RWPE1 (cell line): ENCODE data around the gene DNAJC12.

ENCODE experiments used
- CTCF ChIA-PET: fragments of 350-600 bp; sonication (Branson Sonifier 250); formaldehyde crosslinking; extraction: SDS; loops from one replicate; lab custom pipeline; 2021; lab: Yijun Ruan, JAX
- POLR2A ChIA-PET: fragments of 400-600 bp; formaldehyde crosslinking; extraction: SDS; loops from one replicate; lab custom pipeline; 2020; ENCODE audit warnings: antibody characterized with exemption; ENCODE audit not compliant: low non-redundant PET; lab: Yijun Ruan, JAX
- DNase-seq: peaks from one replicate; pipeline ENCODE4 v3.0.0; 2012; ENCODE audit warnings: low spot score
- H3K27ac ChIP-seq: fragments of 450-650 bp; 2 replicates; pipeline ENCODE4 v1.5.1; 2017
- TF ChIP-seq, protein P1 (sequence below): fragments of 450-650 bp; conservative IDR thresholded peaks from 2 replicates; pipeline ENCODE4 v1.5.1; 2017; ENCODE audit warnings: low read depth, mild to moderate bottlenecking

DNAJC12 gene

DNA sequence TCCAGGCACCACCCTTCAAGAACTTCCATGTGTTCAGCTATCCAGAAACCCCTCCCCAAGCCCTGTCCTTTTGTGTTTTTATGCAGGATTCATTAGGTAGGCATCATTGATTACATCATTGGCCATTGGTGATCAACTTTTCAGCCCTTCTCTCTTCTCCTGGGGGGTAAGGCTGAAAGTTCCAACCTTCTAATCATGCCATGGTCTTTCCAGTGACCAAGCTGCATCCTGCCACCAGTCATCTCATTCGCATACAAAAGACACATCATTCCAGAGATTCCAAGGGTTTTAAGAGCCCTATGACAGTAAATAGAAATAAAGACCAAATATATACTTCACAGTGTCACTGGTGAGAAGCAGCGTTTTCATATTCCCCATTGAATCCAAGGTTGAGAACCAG is 48.2 kb downstream of the DNAJC12 start:
- POLR2A ChIA-PET = no interaction called here
- no peak for DNase-seq
- TF ChIP-seq, protein P1, sequence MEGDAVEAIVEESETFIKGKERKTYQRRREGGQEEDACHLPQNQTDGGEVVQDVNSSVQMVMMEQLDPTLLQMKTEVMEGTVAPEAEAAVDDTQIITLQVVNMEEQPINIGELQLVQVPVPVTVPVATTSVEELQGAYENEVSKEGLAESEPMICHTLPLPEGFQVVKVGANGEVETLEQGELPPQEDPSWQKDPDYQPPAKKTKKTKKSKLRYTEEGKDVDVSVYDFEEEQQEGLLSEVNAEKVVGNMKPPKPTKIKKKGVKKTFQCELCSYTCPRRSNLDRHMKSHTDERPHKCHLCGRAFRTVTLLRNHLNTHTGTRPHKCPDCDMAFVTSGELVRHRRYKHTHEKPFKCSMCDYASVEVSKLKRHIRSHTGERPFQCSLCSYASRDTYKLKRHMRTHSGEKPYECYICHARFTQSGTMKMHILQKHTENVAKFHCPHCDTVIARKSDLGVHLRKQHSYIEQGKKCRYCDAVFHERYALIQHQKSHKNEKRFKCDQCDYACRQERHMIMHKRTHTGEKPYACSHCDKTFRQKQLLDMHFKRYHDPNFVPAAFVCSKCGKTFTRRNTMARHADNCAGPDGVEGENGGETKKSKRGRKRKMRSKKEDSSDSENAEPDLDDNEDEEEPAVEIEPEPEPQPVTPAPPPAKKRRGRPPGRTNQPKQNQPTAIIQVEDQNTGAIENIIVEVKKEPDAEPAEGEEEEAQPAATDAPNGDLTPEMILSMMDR = no peak
- CTCF ChIA-PET = interaction anchor here (0.6 to 2.2 kb wide), 2 partner anchors 10 to 20 kb away, joined by 3 to 12 read pairs; no protein-coding TSS in a partner anchor
- H3K27ac ChIP-seq = no peak overlapping the region

DNA sequence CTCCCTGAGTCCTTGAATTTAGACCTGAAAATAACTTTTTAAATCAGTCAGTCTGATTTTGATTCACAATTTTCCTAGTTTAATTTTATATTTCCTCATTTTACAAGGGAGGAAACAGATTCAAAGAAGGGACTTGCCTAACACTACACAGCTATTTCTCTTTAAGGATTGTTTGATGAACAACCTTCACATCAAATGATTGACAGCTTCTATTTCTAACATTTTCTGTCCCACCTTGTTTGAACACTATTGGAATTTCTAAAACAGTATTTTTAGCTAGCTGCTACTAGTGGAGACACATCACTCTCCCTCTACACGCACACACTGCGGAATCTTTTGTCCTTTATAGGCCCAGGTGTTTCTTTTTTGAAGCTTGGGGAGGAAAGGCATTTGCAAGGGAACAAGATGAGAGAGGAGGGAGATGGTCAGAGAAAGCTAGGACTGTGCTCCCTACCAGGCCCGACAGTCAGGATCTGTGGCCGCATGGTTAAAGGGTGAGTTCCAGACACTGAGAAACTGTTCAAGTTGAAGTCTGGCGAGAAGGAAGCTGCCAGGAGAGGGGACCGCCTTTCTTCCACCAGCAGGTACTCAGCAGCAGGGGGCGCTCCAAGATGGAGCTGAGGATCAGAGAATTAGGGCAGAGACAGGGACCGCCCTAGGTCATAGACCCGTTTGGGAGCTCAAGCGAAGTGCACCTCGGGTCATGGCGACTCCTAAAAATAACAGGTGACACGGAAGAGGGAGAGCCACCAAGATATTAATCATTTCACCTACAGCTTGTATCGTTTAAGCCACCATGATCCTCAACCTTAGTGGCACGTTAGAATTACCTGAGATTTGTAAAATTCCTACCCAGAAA is 49.7 kb downstream of the DNAJC12 start:
- TF ChIP-seq, protein P1 = peak; percentile 23
- ChIA-PET CTCF (interaction anchor here (0.6 to 2.2 kb wide), 8 partner anchors 8 to 666 kb away, joined by 3 to 12 read pairs (median 4); no protein-coding TSS in a partner anchor), POLR2A (no interaction called here)
- DNase-seq = peak; percentile 38
- no peak overlapping the region for H3K27ac ChIP-seq

DNA sequence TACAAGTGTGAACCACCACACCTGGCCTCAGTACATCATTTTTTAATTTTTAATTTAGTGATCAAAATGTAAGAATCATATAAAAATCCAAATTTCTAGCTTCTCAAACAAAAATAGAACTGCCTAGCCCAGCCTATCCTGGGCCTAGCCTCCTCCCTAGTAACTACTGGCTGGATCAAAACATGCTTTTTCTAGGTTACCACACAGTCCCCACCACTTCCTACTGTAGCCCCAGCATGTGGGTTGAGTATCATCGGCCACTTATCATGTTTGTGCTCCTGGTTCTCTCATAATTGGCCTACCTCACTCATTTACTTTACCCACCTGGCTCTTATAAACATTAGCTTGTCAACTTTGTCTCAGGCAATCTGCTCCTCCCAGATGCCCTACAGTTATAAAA is 52.9 kb downstream of the DNAJC12 start:
- CTCF ChIA-PET = interaction anchor here (1.6 kb wide), 1 partner anchor 119 kb away, joined by 5 read pairs; no protein-coding TSS in a partner anchor
- DNase-seq = no peak
- POLR2A ChIA-PET = no interaction called here
- TF ChIP-seq, protein P1 = no peak
- H3K27ac ChIP-seq = no peak overlapping the region

DNA sequence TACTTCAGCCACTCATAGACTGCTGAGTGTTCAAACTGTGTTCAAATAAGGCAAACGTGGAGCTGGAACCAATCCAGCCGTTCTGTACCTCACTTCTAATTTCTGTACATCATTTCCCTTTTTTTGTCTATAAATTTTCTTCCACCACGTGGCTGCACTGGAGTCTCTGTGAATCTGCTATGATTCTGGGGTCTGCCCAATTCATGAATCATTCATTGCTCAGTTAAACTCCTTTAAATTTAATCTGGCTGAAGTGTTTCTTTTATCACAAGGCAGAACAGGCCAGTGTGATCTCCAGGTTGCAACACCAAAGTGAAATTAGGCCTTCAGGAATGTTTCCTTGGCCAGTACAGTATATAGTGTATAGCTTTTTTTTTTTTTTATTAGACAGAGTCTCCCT is 53.5 kb downstream of the DNAJC12 start:
- no peak for DNase-seq
- TF ChIP-seq, protein P1 = no peak
- H3K27ac ChIP-seq = no peak overlapping the region
- ChIA-PET POLR2A (no interaction called here), CTCF (no interaction called here)

DNA sequence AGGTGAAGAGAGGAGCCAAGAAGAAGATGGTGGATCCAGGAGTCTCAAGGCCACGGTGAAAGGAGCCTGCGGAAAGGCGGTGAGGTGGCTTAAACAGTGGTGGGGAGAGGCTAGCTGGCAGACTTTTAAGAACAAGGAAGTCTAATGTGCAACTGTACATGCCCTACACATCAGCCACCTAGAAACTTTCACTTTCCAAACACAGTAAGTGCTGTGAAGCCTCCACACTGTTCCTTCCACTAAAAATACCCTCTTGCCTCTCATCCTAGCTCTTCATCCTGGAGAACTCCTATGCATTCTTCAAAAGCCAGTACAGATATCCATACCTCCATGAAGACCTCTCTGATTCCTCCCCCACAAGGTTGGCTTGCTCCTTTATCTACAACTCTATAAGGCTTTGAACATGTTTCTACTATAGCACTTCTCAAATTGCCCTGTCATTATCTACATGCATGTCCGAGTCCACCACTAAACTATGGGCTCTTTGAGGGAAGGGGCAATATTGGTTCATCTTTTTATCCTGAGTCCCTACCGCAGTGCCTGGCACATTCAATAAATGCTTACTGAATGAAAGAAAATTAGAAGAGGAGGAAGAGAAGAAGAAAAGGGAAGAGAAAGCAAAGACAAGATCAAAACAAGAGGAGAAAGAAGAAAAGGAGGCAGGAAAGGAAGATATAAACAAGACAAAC is 54.2 kb downstream of the DNAJC12 start:
- POLR2A ChIA-PET = no interaction called here
- CTCF ChIA-PET = interaction anchor here (1.2 kb wide), 1 partner anchor 86 kb away, joined by 4 read pairs; no protein-coding TSS in a partner anchor

DNA sequence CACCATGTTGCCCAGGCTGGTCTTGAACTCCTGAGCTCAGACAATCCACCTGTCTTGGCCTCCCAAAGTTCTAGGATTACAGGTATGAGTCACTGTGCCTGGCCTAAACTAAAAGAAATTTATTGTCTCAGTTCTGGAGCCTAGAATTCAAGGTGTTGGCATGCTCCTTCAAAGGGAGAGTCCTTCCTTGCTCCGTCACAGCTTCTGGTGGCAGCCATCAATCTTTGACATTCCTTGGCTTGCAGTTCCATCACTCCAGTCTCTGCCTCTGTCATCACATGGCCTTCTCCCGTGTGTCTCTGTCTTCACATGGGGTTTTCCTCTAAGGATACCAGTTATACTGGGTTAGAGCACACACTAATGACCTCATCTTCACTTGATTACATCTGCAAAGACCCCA is 55.5 kb downstream of the DNAJC12 start:
- DNase-seq = no peak
- TF ChIP-seq, protein P1 = no peak
- H3K27ac ChIP-seq = no peak overlapping the region
- CTCF ChIA-PET = no interaction called here
- POLR2A ChIA-PET = interaction anchor here (0.6 kb wide), 1 partner anchor 18 kb away, joined by 8 read pairs; no protein-coding TSS in a partner anchor

More for the DNA sequence above, 54.2 kb downstream of the DNAJC12 start:
- no peak overlapping the region for H3K27ac ChIP-seq
- TF ChIP-seq, protein P1 = no peak
- no peak for DNase-seq
